ENCODE measurements around the gene NCOA4. TPM values are rescaled to one million over a fixed set of nuclear protein-coding genes. Genes with fewer than 3 reads are reported as not detected.
A peak's percentile ranks its signal among the peaks of the same experiment; 100 is the strongest.

The NCOA4 gene
- total RNA-seq, 1 experiment from 2014 or later = 50.6 TPM

DNA sequence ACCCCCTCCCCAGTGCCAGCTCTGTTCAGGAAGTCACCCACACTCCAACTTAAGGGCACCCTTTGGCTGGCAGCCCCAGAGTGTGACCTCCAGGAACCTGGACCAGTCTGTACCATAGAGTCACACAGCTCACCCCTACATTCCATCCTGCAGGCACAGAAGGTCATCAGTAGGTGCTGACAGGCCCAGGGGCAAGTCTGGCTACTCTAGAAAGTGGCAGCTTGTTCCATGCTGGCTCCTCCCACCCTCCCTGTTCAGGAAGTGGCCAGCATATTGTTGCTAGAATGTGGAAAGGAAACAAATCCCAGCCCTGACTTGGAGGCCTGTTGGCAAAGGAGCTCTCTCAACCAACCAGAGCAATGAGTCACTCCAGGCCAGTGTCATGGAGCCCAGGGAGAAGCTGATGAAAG is 3.2 kb upstream of the NCOA4 start:
- CTCF ChIA-PET = no interaction called here
- H3K4me3 ChIP-seq (ENCODE audit: low read depth, low read length, poor library complexity, severe bottlenecking) = no peak overlapping the region
- no peaks in the 10 kb centered on the region for H3K9me3 ChIP-seq (ENCODE audit: low read depth, low read length, poor library complexity, severe bottlenecking)
- BruUV-seq (replicated peaks) = no TSS peak
- DNase-seq (ENCODE audit: low spot score) = peak; percentile 15
- H3K36me3 ChIP-seq (ENCODE audit: insufficient read depth, low read length, poor library complexity, severe bottlenecking) = no peaks in the 10 kb centered on the region
- intact Hi-C loops (cut with micrococcal nuclease; ENCODE audit: unreplicated experiment) = no loop called here
- H3K27me3 ChIP-seq (replicated peaks; ENCODE audit: insufficient read depth, low read depth, low read length, poor library complexity) = peaks cover 7% of the 10 kb centered on the region
- H3K4me1 ChIP-seq (ENCODE audit: insufficient read depth, low read length, poor library complexity, severe bottlenecking) = peaks cover 12% of the 10 kb centered on the region
- TF ChIP-seq, protein P1, sequence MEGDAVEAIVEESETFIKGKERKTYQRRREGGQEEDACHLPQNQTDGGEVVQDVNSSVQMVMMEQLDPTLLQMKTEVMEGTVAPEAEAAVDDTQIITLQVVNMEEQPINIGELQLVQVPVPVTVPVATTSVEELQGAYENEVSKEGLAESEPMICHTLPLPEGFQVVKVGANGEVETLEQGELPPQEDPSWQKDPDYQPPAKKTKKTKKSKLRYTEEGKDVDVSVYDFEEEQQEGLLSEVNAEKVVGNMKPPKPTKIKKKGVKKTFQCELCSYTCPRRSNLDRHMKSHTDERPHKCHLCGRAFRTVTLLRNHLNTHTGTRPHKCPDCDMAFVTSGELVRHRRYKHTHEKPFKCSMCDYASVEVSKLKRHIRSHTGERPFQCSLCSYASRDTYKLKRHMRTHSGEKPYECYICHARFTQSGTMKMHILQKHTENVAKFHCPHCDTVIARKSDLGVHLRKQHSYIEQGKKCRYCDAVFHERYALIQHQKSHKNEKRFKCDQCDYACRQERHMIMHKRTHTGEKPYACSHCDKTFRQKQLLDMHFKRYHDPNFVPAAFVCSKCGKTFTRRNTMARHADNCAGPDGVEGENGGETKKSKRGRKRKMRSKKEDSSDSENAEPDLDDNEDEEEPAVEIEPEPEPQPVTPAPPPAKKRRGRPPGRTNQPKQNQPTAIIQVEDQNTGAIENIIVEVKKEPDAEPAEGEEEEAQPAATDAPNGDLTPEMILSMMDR (conservative IDR thresholded peaks at IDR 0.05; ENCODE audit: low read depth, low read length) = no peak
- TF ChIP-seq EZH2 (IDR thresholded peaks at IDR 0.05; ENCODE audit: borderline replicate concordance, low read depth, low read length, poor library complexity, severe bottlenecking) = no peak
- H3K27ac ChIP-seq (ENCODE audit: low read depth, low read length, poor library complexity, severe bottlenecking) = no peak overlapping the region
- POLR2A ChIA-PET (ENCODE audit: low non-redundant PET) = no interaction called here

DNA sequence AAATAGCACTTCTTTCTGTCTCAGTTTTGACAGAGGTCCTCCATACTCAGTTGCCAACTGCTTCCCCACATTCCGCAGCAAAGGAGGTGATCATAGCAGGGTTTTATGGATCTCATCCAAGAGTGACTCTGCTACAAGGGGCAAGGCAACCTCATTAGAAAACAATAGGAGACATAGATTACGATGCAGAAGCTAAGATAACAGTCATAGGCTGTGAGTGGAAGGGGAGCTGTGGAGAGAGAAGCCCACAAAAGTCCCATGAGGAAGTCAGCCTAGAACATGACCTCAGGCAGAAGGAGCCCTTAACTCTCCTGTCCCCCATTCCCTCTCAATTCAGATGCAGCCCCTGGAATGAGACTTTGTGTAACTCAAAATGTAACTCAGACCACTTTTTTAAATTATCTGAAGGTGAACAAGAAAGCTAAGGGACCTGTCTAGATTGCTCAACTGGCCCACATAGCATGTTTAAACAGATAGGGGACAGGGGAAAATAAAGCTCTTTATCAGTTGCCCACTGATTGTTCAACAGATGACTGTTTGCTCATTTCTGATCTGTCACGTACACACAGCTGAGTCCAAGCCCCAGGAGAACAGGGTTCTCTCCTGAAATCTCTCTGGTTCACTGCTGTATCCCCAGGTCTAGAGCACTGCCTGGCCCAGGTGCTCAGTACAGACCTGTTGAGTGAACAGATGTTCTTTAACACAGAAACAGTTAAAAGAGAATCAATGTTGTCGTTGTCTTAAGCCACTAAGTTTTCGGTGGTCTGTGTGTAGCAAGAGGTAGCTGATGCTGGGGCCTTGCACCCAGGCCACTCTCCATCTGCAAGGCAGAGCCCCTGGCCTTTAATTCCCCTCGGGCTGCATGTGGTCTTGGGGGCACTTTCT is 1.5 kb upstream of the NCOA4 start:
- no peak overlapping the region for H3K27ac ChIP-seq (ENCODE audit: low read depth, low read length, poor library complexity, severe bottlenecking)
- H3K4me3 ChIP-seq (ENCODE audit: low read depth, low read length, poor library complexity, severe bottlenecking) = no peak overlapping the region
- H3K9me3 ChIP-seq (ENCODE audit: low read depth, low read length, poor library complexity, severe bottlenecking) = no peaks in the 10 kb centered on the region
- peaks cover 7% of the 10 kb centered on the region for H3K27me3 ChIP-seq (replicated peaks; ENCODE audit: insufficient read depth, low read depth, low read length, poor library complexity)
- no peak for DNase-seq (ENCODE audit: low spot score)
- no peaks in the 10 kb centered on the region for H3K36me3 ChIP-seq (ENCODE audit: insufficient read depth, low read length, poor library complexity, severe bottlenecking)
- TF ChIP-seq EZH2 (IDR thresholded peaks at IDR 0.05; ENCODE audit: borderline replicate concordance, low read depth, low read length, poor library complexity, severe bottlenecking) = no peak
- ChIA-PET CTCF (no interaction called here), POLR2A (ENCODE audit: low non-redundant PET) (no interaction called here)
- BruUV-seq (replicated peaks) = no TSS peak
- peaks cover 14% of the 10 kb centered on the region for H3K4me1 ChIP-seq (ENCODE audit: insufficient read depth, low read length, poor library complexity, severe bottlenecking)
- intact Hi-C loops (cut with micrococcal nuclease; ENCODE audit: unreplicated experiment) = no loop called here

DNA sequence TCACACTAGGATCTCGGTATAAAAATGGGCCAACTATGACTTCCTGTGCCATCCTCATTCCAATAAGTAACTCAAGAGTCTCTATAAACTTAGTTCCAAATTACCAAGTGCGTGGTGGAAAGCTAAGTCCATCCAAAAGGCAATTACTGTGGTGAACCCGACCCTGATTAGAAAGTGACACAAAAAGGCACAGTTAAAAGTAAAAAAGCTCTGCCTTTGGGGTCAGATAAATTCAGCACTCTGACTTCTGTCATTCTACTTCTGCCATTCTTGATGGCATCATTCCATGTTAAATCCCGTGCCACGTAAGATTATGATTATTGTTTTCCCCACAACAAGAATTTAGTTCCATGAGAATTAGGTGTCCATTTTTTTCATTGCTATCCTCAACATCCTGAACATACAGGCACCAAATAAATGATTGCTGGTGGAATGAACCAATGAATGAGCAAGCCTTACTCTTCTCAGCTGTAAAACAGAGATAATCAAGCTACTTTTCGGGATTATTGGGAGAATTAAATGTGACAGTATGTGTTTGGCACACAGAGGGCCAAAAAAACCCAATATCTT is 877 bp downstream of the NCOA4 start:
- TSS peak; percentile 51 for BruUV-seq (replicated peaks)
- Histone ChIP-seq H3K4me3 (ENCODE audit: low read depth, low read length, poor library complexity, severe bottlenecking) (peak overlapping the region; percentile 91), H3K4me1 (ENCODE audit: insufficient read depth, low read length, poor library complexity, severe bottlenecking) (peaks cover 14% of the 10 kb centered on the region), H3K36me3 (ENCODE audit: insufficient read depth, low read length, poor library complexity, severe bottlenecking) (no peaks in the 10 kb centered on the region), H3K27me3 (replicated peaks; ENCODE audit: insufficient read depth, low read depth, low read length, poor library complexity) (no peaks in the 10 kb centered on the region), H3K27ac (ENCODE audit: low read depth, low read length, poor library complexity, severe bottlenecking) (peak overlapping the region; percentile 85), H3K9me3 (ENCODE audit: low read depth, low read length, poor library complexity, severe bottlenecking) (no peaks in the 10 kb centered on the region)
- ChIA-PET CTCF (interaction anchor here (0.6 to 1.1 kb wide), 3 partner anchors 370 to 780 kb away, joined by 3 to 4 read pairs (median 4); no protein-coding TSS in a partner anchor), POLR2A (ENCODE audit: low non-redundant PET) (no interaction called here)
- intact Hi-C loops (cut with micrococcal nuclease; ENCODE audit: unreplicated experiment) = loop anchor here (5.0 to 10.0 kb wide), 3 partner anchors 565 to 795 kb away; no protein-coding TSS in a partner anchor
- TF ChIP-seq, protein P1 (conservative IDR thresholded peaks at IDR 0.05; ENCODE audit: low read depth, low read length) = no peak
- no peak for TF ChIP-seq EZH2 (IDR thresholded peaks at IDR 0.05; ENCODE audit: borderline replicate concordance, low read depth, low read length, poor library complexity, severe bottlenecking)
- DNase-seq (ENCODE audit: low spot score) = no peak
